H1 (cell line): ENCODE results near the gene KIF1B.

Source experiments
- BCL11A ChIP-seq, 2 experiments: IDR thresholded peaks; one replicate each; pipeline ENCODE4 v1.6.1; 2011; ENCODE audit warnings: low read depth in 2 of 2, low read length in 2 of 2, mild to moderate bottlenecking in 2 of 2
- CBX8 ChIP-seq: fragments of 300-800, 300-1000 bp; sonication (generic); IDR thresholded peaks from 2 replicates; pipeline ENCODE4 v1.7.1; 2016; ENCODE audit warnings: low read depth, low read length, borderline replicate concordance
- EZH2 ChIP-seq: fragments of 200-600 bp; sonication (generic); IDR thresholded peaks from 2 replicates; pipeline ENCODE4 v1.7.1; 2012; ENCODE audit warnings: low read depth, mild to moderate bottlenecking, moderate library complexity, low read length, inconsistent platforms; ENCODE audit not compliant: severe bottlenecking
- KDM1A ChIP-seq: fragments of 200-600, 300-600 bp; sonication (generic); IDR thresholded peaks from 2 replicates; pipeline ENCODE4 v1.7.1; 2016; ENCODE audit warnings: mild to moderate bottlenecking, low read length, borderline replicate concordance
- NANOG ChIP-seq: IDR thresholded peaks from 2 replicates; pipeline ENCODE4 v1.6.1; 2011; ENCODE audit warnings: low read length, low read depth, mild to moderate bottlenecking, inconsistent platforms; ENCODE audit not compliant: insufficient read depth, poor library complexity, severe bottlenecking
- RFX5 ChIP-seq: IDR thresholded peaks from 2 replicates; pipeline ENCODE4 v1.6.1; 2011; ENCODE audit warnings: low read depth, low read length, improper control_type of control experiment, borderline replicate concordance
- YY1 ChIP-seq: IDR thresholded peaks from 2 replicates; pipeline ENCODE4 v1.6.1; 2011; ENCODE audit warnings: low read depth, mild to moderate bottlenecking, low read length
- TF ChIP-seq, protein P1 (sequence below), 3 experiments: IDR thresholded peaks; 1 replicate in 2 of 3; 2 replicates in 1 of 3; pipeline versions ENCODE4 v1.5.1 to v1.6.1; 2011; ENCODE audit warnings: low read length in 3 of 3, mild to moderate bottlenecking in 3 of 3, inconsistent platforms in 2 of 3, low read depth in 1 of 3, moderate library complexity in 1 of 3; ENCODE audit not compliant: insufficient read depth in 1 of 3; ENCODE audit errors: control extremely low read depth in 1 of 3
- TF ChIP-seq, protein P2 (sequence below): IDR thresholded peaks from 2 replicates; pipeline ENCODE4 v1.6.1; 2012; ENCODE audit warnings: low read length, inconsistent platforms

DNA sequence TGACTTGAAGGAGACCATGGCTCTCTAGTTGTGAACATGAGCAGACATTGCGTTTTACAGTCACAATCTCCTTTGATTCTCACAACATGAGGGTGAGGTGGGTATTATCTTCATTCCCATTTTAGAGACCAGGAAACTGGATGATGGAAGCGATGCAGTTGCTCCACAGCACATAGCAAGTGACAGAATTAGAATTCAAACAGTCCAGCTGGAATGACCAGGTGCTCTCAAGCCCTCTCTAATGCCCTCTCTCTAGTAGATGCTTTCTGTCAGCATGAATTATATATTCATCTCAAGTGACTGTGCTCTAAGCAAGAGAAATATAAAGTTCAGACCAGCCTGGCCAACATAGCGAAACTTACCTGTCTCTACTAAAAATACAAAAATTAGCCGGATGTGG lies 9.8 kb upstream of the KIF1B start:
- TF ChIP-seq RFX5 (no peak), CBX8 (no peak), BCL11A (IDR thresholded peaks at IDR 0.05; ENCODE audit: low read depth in 2 of 2, low read length in 2 of 2) (no peak), YY1 (no peak), KDM1A (no peak), EZH2 (no peak), NANOG (no peak)
- TF ChIP-seq, protein P1, sequence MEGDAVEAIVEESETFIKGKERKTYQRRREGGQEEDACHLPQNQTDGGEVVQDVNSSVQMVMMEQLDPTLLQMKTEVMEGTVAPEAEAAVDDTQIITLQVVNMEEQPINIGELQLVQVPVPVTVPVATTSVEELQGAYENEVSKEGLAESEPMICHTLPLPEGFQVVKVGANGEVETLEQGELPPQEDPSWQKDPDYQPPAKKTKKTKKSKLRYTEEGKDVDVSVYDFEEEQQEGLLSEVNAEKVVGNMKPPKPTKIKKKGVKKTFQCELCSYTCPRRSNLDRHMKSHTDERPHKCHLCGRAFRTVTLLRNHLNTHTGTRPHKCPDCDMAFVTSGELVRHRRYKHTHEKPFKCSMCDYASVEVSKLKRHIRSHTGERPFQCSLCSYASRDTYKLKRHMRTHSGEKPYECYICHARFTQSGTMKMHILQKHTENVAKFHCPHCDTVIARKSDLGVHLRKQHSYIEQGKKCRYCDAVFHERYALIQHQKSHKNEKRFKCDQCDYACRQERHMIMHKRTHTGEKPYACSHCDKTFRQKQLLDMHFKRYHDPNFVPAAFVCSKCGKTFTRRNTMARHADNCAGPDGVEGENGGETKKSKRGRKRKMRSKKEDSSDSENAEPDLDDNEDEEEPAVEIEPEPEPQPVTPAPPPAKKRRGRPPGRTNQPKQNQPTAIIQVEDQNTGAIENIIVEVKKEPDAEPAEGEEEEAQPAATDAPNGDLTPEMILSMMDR (IDR thresholded peaks at IDR 0.05; ENCODE audit: control extremely low read depth in 1 of 3, insufficient read depth in 1 of 3, low read depth in 1 of 3, low read length in 3 of 3): no peak
- TF ChIP-seq, protein P2, sequence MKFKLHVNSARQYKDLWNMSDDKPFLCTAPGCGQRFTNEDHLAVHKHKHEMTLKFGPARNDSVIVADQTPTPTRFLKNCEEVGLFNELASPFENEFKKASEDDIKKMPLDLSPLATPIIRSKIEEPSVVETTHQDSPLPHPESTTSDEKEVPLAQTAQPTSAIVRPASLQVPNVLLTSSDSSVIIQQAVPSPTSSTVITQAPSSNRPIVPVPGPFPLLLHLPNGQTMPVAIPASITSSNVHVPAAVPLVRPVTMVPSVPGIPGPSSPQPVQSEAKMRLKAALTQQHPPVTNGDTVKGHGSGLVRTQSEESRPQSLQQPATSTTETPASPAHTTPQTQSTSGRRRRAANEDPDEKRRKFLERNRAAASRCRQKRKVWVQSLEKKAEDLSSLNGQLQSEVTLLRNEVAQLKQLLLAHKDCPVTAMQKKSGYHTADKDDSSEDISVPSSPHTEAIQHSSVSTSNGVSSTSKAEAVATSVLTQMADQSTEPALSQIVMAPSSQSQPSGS: no peak
